T-cell (primary cell): Measurements from ENCODE around the gene KIAA1671. TPM values are rescaled to one million over a fixed set of nuclear protein-coding genes. Genes with fewer than 3 reads are reported as not detected.

Experiments
- ATAC-seq, 4 experiments: fragments of 200-7000 bp in 3 of 4; fragments of 150-1000 bp in 1 of 4; cut with Tn5 transposase; replicated peaks in 1 of 4; 1 replicate in 3 of 4; 2 replicates in 1 of 4; pipeline ENCODE4 v1.10.0; 2021; ENCODE audit warnings: moderate library complexity in 3 of 4, mild to moderate bottlenecking in 2 of 4, moderate number of reproducible peaks in 1 of 4
- CTCF ChIA-PET, 2 donors: fragments of 300-600 bp; sonication (Branson Sonifier 250); formaldehyde crosslinking; loops; one replicate each; lab custom pipeline; 2022; ENCODE audit warnings: antibody characterized with exemption in 2 of 2; lab: Charles Lee
- POLR2A ChIA-PET, 2 donors: fragments of 300-600 bp; sonication (Branson Sonifier 250); formaldehyde crosslinking; loops; one replicate each; lab custom pipeline; 2022; ENCODE audit warnings: antibody characterized with exemption in 2 of 2; lab: Charles Lee
- DNase-seq, 35 experiments: peaks; one replicate each; pipeline versions ENCODE4 v3.0.0 to v3.0.0-alpha.2; 2013 to 2023
- H3K27ac ChIP-seq: one replicate; pipeline ENCODE4 v1.5.1; 2013; ENCODE audit warnings: low read length
- H3K27me3 ChIP-seq, 2 experiments: replicated peaks in 1 of 2; 1 replicate in 1 of 2; 2 replicates in 1 of 2; pipeline versions ENCODE4 v1.6.1 to v1.7.0; 2013; ENCODE audit warnings: low read length in 1 of 2, mixed read lengths in 1 of 2; ENCODE audit not compliant: control insufficient read depth in 2 of 2, insufficient read depth in 2 of 2; ENCODE audit errors: extremely low read depth in 1 of 2
- H3K36me3 ChIP-seq, 2 donors: 1 replicate in 1 of 2; 2 replicates in 1 of 2; pipeline versions ENCODE4 v1.6.1 to v1.7.0; 2013; ENCODE audit warnings: low read length in 1 of 2; ENCODE audit not compliant: control insufficient read depth in 2 of 2, insufficient read depth in 1 of 2; ENCODE audit errors: extremely low read depth in 1 of 2
- H3K4me1 ChIP-seq, 2 experiments: 1 replicate in 1 of 2; 2 replicates in 1 of 2; pipeline versions ENCODE4 v1.6.1 to v1.7.0; 2013; ENCODE audit warnings: low read length in 2 of 2, mixed read lengths in 1 of 2; ENCODE audit not compliant: insufficient read depth in 2 of 2, control insufficient read depth in 1 of 2; ENCODE audit errors: extremely low read depth in 1 of 2
- H3K4me3 ChIP-seq, 2 donors: 1 replicate in 1 of 2; 2 replicates in 1 of 2; pipeline versions ENCODE4 v1.5.1 to v1.7.0; 2013; ENCODE audit warnings: mild to moderate bottlenecking in 2 of 2, low read length in 1 of 2, moderate library complexity in 1 of 2; ENCODE audit not compliant: control insufficient read depth in 1 of 2; ENCODE audit errors: extremely low read depth in 1 of 2
- H3K9me3 ChIP-seq: 2 replicates; pipeline ENCODE4 v1.7.0; 2013
- H3K27ac Mint-ChIP-seq, 2 donors: one replicate each; pipeline ENCODE4 v1.8.0; 2020 to 2021; ENCODE audit warnings: mild to moderate bottlenecking in 2 of 2, mixed read lengths in 2 of 2
- H3K27me3 Mint-ChIP-seq, 2 donors: one replicate each; pipeline ENCODE4 v1.8.0; 2021 to 2022; ENCODE audit warnings: mixed read lengths in 2 of 2
- H3K36me3 Mint-ChIP-seq: one replicate; pipeline ENCODE4 v1.8.0; 2021; ENCODE audit warnings: mixed read lengths
- H3K4me1 Mint-ChIP-seq, 3 donors: one replicate each; pipeline ENCODE4 v1.8.0; 2020 to 2022; ENCODE audit warnings: mixed read lengths in 3 of 3, mild to moderate bottlenecking in 1 of 3
- H3K4me3 Mint-ChIP-seq, 3 donors: one replicate each; pipeline ENCODE4 v1.8.0; 2020 to 2022; ENCODE audit warnings: mild to moderate bottlenecking in 3 of 3, mixed read lengths in 3 of 3, moderate library complexity in 3 of 3
- H3K9me3 Mint-ChIP-seq, 3 donors: one replicate each; pipeline ENCODE4 v1.8.0; 2020 to 2022; ENCODE audit warnings: mixed read lengths in 3 of 3
- WGBS: methylation state at CpG from one replicate; pipeline ENCODE4 v1.1.5; 2013; ENCODE audit warnings: missing lambda C conversion rate; ENCODE audit not compliant: insufficient coverage; 5-methylcytosine and 5-hydroxymethylcytosine counted together
- total RNA-seq, 35 experiments: library from RNA in 6 of 35; stranded (reverse) in 6 of 35; fragments of 120-200 nt in 1 of 35; gene quantifications; one replicate each; pipeline versions ENCODE4 v1.2.1 to v1.2.4 and lab custom pipeline; 2013 to 2026

Gene KIAA1671
- total RNA-seq, 5 donors from 2014 or later (not counting 1 experiment from before 2014, with no cell fraction given): 5.1 to 20.3 (median 9.0) TPM

- H3K4me1 ChIP-seq: no peaks in the 10 kb centered on the region
- H3K27ac ChIP-seq: no peak overlapping the region
- DNase-seq (no peak), ATAC-seq (no peak)
- no peak overlapping the region for H3K4me3 ChIP-seq
- ChIA-PET POLR2A (no interaction called here), CTCF (interaction anchor here in 1 of 2 donors (0.6 kb wide), 1 partner anchor 13 kb away, joined by 3 read pairs; no protein-coding TSS in a partner anchor)
- no peak overlapping the region for H3K27ac Mint-ChIP-seq
- no peaks in the 10 kb centered on the region for H3K36me3 ChIP-seq
- no peak overlapping the region for H3K4me3 Mint-ChIP-seq
- peaks cover 0 to 3% of the 10 kb centered on the region in 2 experiments for H3K27me3 ChIP-seq
- H3K9me3 Mint-ChIP-seq: no peaks in the 10 kb centered on the region
- H3K4me1 Mint-ChIP-seq: peaks cover 0 to 9% (median 0%) of the 10 kb centered on the region in 3 donors
- no peaks in the 10 kb centered on the region for H3K27me3 Mint-ChIP-seq
- WGBS: 75% methylated on average over 2 of the region's 2 CpGs
- no peaks in the 10 kb centered on the region for H3K9me3 ChIP-seq
- H3K36me3 Mint-ChIP-seq: peaks cover 15% of the 10 kb centered on the region
These were observed 167.1 kb downstream of the KIAA1671 start for GRCh38 chr22:25119609-25120008.

GRCh38 chr22:25120093-25120561, 167.6 kb downstream of the KIAA1671 start:
- peaks cover 15% of the 10 kb centered on the region for H3K36me3 Mint-ChIP-seq
- no peaks in the 10 kb centered on the region for H3K4me1 ChIP-seq
- 68% methylated on average over 3 of the region's 3 CpGs for WGBS
- no peak overlapping the region for H3K27ac Mint-ChIP-seq
- no peak for ATAC-seq
- no peak overlapping the region for H3K4me3 Mint-ChIP-seq
- no peak overlapping the region for H3K27ac ChIP-seq
- H3K9me3 ChIP-seq: no peaks in the 10 kb centered on the region
- peaks cover 0 to 3% of the 10 kb centered on the region in 2 experiments for H3K27me3 ChIP-seq
- peaks cover 0 to 9% (median 0%) of the 10 kb centered on the region in 3 donors for H3K4me1 Mint-ChIP-seq
- H3K36me3 ChIP-seq: no peaks in the 10 kb centered on the region
- ChIA-PET CTCF (no interaction called here), POLR2A (no interaction called here)
- no peak for DNase-seq
- no peaks in the 10 kb centered on the region for H3K9me3 Mint-ChIP-seq
- no peak overlapping the region for H3K4me3 ChIP-seq
- H3K27me3 Mint-ChIP-seq: no peaks in the 10 kb centered on the region

GRCh38 chr22:25120761-25121212, 168.3 kb downstream of the KIAA1671 start:
- H3K27me3 ChIP-seq: peaks cover 0 to 3% of the 10 kb centered on the region in 2 experiments
- peaks cover 15% of the 10 kb centered on the region for H3K36me3 Mint-ChIP-seq
- no peak for DNase-seq
- H3K36me3 ChIP-seq: no peaks in the 10 kb centered on the region
- H3K9me3 ChIP-seq: no peaks in the 10 kb centered on the region
- no peak overlapping the region for H3K27ac ChIP-seq
- no peak overlapping the region for H3K4me3 Mint-ChIP-seq
- no peaks in the 10 kb centered on the region for H3K27me3 Mint-ChIP-seq
- H3K27ac Mint-ChIP-seq: no peak overlapping the region
- 68% methylated on average over 6 of the region's 12 CpGs for WGBS
- ChIA-PET CTCF (no interaction called here), POLR2A (no interaction called here)
- no peak overlapping the region for H3K4me3 ChIP-seq
- no peaks in the 10 kb centered on the region for H3K4me1 ChIP-seq
- H3K4me1 Mint-ChIP-seq: peaks cover 0 to 9% (median 0%) of the 10 kb centered on the region in 3 donors
- H3K9me3 Mint-ChIP-seq: no peaks in the 10 kb centered on the region
- ATAC-seq: no peak

- Mint-ChIP-seq H3K4me3 (no peak overlapping the region), H3K27me3 (no peaks in the 10 kb centered on the region), H3K36me3 (peaks cover 15% of the 10 kb centered on the region), H3K4me1 (peaks cover 0 to 9% (median 0%) of the 10 kb centered on the region in 3 donors), H3K27ac (no peak overlapping the region), H3K9me3 (no peaks in the 10 kb centered on the region)
- POLR2A ChIA-PET: no interaction called here
- DNase-seq (no peak), ATAC-seq (no peak)
- Histone ChIP-seq H3K9me3 (no peaks in the 10 kb centered on the region), H3K4me3 (no peak overlapping the region), H3K27ac (no peak overlapping the region), H3K4me1 (no peaks in the 10 kb centered on the region), H3K36me3 (no peaks in the 10 kb centered on the region), H3K27me3 (peaks cover 0 to 3% of the 10 kb centered on the region in 2 experiments)
- WGBS: 95% methylated on average over 7 of the region's 14 CpGs
- CTCF ChIA-PET: interaction anchor here in 1 of 2 donors (1.5 kb wide), 1 partner anchor 11 kb away, joined by 3 read pairs; no protein-coding TSS in a partner anchor
These were observed 169.7 kb downstream of the KIAA1671 start for GRCh38 chr22:25122136-25122764.

- Histone ChIP-seq H3K4me3 (no peak overlapping the region), H3K27me3 (peaks cover 0 to 3% of the 10 kb centered on the region in 2 experiments), H3K27ac (no peak overlapping the region), H3K4me1 (no peaks in the 10 kb centered on the region), H3K9me3 (no peaks in the 10 kb centered on the region), H3K36me3 (no peaks in the 10 kb centered on the region)
- no CpG with 5 or more reads among the region's 3 CpGs for WGBS
- DNase-seq: no peak
- ChIA-PET POLR2A (no interaction called here), CTCF (no interaction called here)
- no peak for ATAC-seq
- Mint-ChIP-seq H3K36me3 (peaks cover 6% of the 10 kb centered on the region), H3K4me3 (no peak overlapping the region), H3K9me3 (no peaks in the 10 kb centered on the region), H3K27me3 (no peaks in the 10 kb centered on the region), H3K27ac (no peak overlapping the region), H3K4me1 (peaks cover 0 to 9% (median 0%) of the 10 kb centered on the region in 3 donors)
These were observed 171.2 kb downstream of the KIAA1671 start for GRCh38 chr22:25123677-25124076.

GRCh38 chr22:25125693-25126357, 173.3 kb downstream of the KIAA1671 start:
- peaks cover 0 to 3% (median 0%) of the 10 kb centered on the region in 3 donors for H3K4me1 Mint-ChIP-seq
- Histone ChIP-seq H3K9me3 (no peaks in the 10 kb centered on the region), H3K27me3 (no peaks in the 10 kb centered on the region), H3K4me1 (no peaks in the 10 kb centered on the region), H3K27ac (no peak overlapping the region), H3K36me3 (no peaks in the 10 kb centered on the region), H3K4me3 (no peak overlapping the region)
- no peaks in the 10 kb centered on the region for H3K9me3 Mint-ChIP-seq
- ATAC-seq (no peak), DNase-seq (no peak)
- 95% methylated on average over 3 of the region's 9 CpGs for WGBS
- ChIA-PET CTCF (interaction anchor here in 1 of 2 donors (0.6 kb wide), 1 partner anchor 596 kb away, joined by 4 read pairs; no protein-coding TSS in a partner anchor), POLR2A (no interaction called here)
- no peak overlapping the region for H3K4me3 Mint-ChIP-seq
- no peak overlapping the region for H3K27ac Mint-ChIP-seq
- no peaks in the 10 kb centered on the region for H3K27me3 Mint-ChIP-seq
- peaks cover 2% of the 10 kb centered on the region for H3K36me3 Mint-ChIP-seq
